SK-N-SH (cell line): ENCODE measurements around the gene PRICKLE2. TPM values are rescaled to one million over a fixed set of nuclear protein-coding genes. Genes with fewer than 3 reads are reported as not detected.

Source experiments
- CTCF ChIA-PET: fragments of 300-600, 350-600 bp; formaldehyde crosslinking; extraction: SDS; loops from one replicate; lab custom pipeline; 2021; lab: Yijun Ruan, JAX
- POLR2A ChIA-PET: fragments of 350-600 bp; sonication (Branson Sonifier 250); formaldehyde crosslinking; extraction: SDS; loops from one replicate; lab custom pipeline; 2020; ENCODE audit warnings: antibody characterized with exemption, inconsistent platforms; lab: Yijun Ruan, JAX
- DNase-seq: peaks from one replicate; pipeline ENCODE4 v3.0.0; 2012
- H2AFZ ChIP-seq: fragments of 200-600 bp; sonication (generic); 2 replicates; pipeline ENCODE4 v1.8.1; 2016; ENCODE audit warnings: antibody characterized with exemption, mild to moderate bottlenecking, low read depth
- H3F3A ChIP-seq: fragments of 200-600 bp; sonication (generic); replicated peaks from 2 replicates; pipeline ENCODE3; 2016; ENCODE audit warnings: antibody characterized with exemption, mild to moderate bottlenecking; ENCODE audit not compliant: insufficient read depth
- H3K27ac ChIP-seq, 2 experiments: fragments of 200-500 bp in 1 of 2; fragments of 200-600 bp in 1 of 2; sonication (Bioruptor generic) in 1 of 2; sonication (generic), shearing (Covaris generic) in 1 of 2; 2 replicates each; pipeline versions ENCODE4 v1.5.1 to v1.6.1; 2014 to 2016; ENCODE audit warnings: low read depth in 2 of 2, inconsistent platforms in 1 of 2, low read length in 1 of 2, mild to moderate bottlenecking in 1 of 2, mixed read lengths in 1 of 2
- H3K27me3 ChIP-seq: fragments of 200-600 bp; sonication (generic), shearing (Covaris generic); 2 replicates; pipeline ENCODE4 v1.6.1; 2016; ENCODE audit warnings: mixed run types; ENCODE audit not compliant: insufficient read depth
- H3K36me3 ChIP-seq, 2 experiments: fragments of 200-500 bp in 1 of 2; fragments of 200-600 bp in 1 of 2; sonication (Bioruptor generic) in 1 of 2; sonication (generic) in 1 of 2; replicated peaks in 1 of 2; 2 replicates each; pipeline versions ENCODE3 to v1.5.1; 2014 to 2016; ENCODE audit warnings: low read length in 1 of 2, mild to moderate bottlenecking in 1 of 2; ENCODE audit not compliant: insufficient read depth in 2 of 2, control insufficient read depth in 1 of 2
- H3K4me1 ChIP-seq, 2 experiments: fragments of 200-500 bp in 1 of 2; fragments of 200-600 bp in 1 of 2; sonication (Bioruptor generic) in 1 of 2; sonication (generic), shearing (Covaris generic) in 1 of 2; 2 replicates each; pipeline versions ENCODE4 v1.5.1 to v1.6.1; 2014 to 2016; ENCODE audit warnings: low read depth in 1 of 2, low read length in 1 of 2, mixed run types in 1 of 2; ENCODE audit not compliant: insufficient read depth in 2 of 2, control insufficient read depth in 1 of 2
- H3K4me2 ChIP-seq: fragments of 200-600 bp; sonication (generic), shearing (Covaris generic); 2 replicates; pipeline ENCODE4 v1.6.1; 2017; ENCODE audit warnings: mixed run types
- H3K4me3 ChIP-seq, 2 experiments: fragments of 200-500 bp in 1 of 2; fragments of 200-600 bp in 1 of 2; sonication (Bioruptor generic) in 1 of 2; sonication (generic), shearing (Covaris generic) in 1 of 2; 2 replicates each; pipeline versions ENCODE4 v1.5.1 to v1.8.1; 2014 to 2016; ENCODE audit warnings: low read depth in 2 of 2, inconsistent platforms in 1 of 2, low read length in 1 of 2, mild to moderate bottlenecking in 1 of 2, mixed read lengths in 1 of 2, moderate library complexity in 1 of 2
- H3K79me2 ChIP-seq: fragments of 200-600 bp; sonication (generic); 2 replicates; pipeline ENCODE4 v1.8.1; 2017; ENCODE audit warnings: mild to moderate bottlenecking; ENCODE audit not compliant: insufficient read depth
- H3K9ac ChIP-seq: fragments of 200-600 bp; sonication (generic); 2 replicates; pipeline ENCODE4 v1.6.1; 2017; ENCODE audit warnings: mixed run types
- H3K9me2 ChIP-seq: fragments of 200-600 bp; sonication (generic); 2 replicates; pipeline ENCODE4 v1.6.1; 2017; ENCODE audit warnings: mixed run types
- H3K9me3 ChIP-seq: fragments of 200-600 bp; sonication (generic); 2 replicates; pipeline ENCODE4 v1.6.1; 2017; ENCODE audit warnings: mixed run types, mild to moderate bottlenecking, moderate library complexity
- H4K20me1 ChIP-seq: fragments of 200-600 bp; sonication (generic); 2 replicates; pipeline ENCODE4 v1.6.1; 2017; ENCODE audit warnings: mild to moderate bottlenecking, mixed run types; ENCODE audit not compliant: insufficient read depth
- EZH2phosphoT487 ChIP-seq: fragments of 200-600 bp; sonication (generic); IDR thresholded peaks from 2 replicates; pipeline ENCODE4 v1.6.1; 2017; ENCODE audit warnings: low read depth, mixed run types, mild to moderate bottlenecking, antibody characterized with exemption, moderate library complexity, borderline replicate concordance
- FOSL2 ChIP-seq: IDR thresholded peaks from 2 replicates; pipeline ENCODE4 v1.4.0; 2012; ENCODE audit warnings: low read depth, mild to moderate bottlenecking, moderate library complexity, borderline replicate concordance
- IRF3 ChIP-seq: fragments of 150-350 bp; IDR thresholded peaks from 2 replicates; pipeline ENCODE4 v1.6.1; 2016; ENCODE audit warnings: mild to moderate bottlenecking, low read depth, low read length
- JUND ChIP-seq: IDR thresholded peaks from 2 replicates; pipeline ENCODE4 v1.4.0; 2012
- MEF2A ChIP-seq: IDR thresholded peaks from 2 replicates; pipeline ENCODE4 v1.4.0; 2012; ENCODE audit warnings: low read depth, borderline replicate concordance
- REST ChIP-seq: IDR thresholded peaks from 2 replicates; pipeline ENCODE4 v1.6.1; 2012; ENCODE audit warnings: mild to moderate bottlenecking, low read depth, low read length, moderate library complexity
- SIN3A ChIP-seq: IDR thresholded peaks from 2 replicates; pipeline ENCODE4 v1.6.1; 2012; ENCODE audit warnings: low read depth, mild to moderate bottlenecking, low read length, moderate library complexity, borderline replicate concordance
- SMC3 ChIP-seq: IDR thresholded peaks from 2 replicates; pipeline ENCODE4 v1.6.1; 2012; ENCODE audit warnings: low read depth, low read length, improper control_type of control experiment
- TAF1 ChIP-seq: IDR thresholded peaks from 2 replicates; pipeline ENCODE4 v1.6.1; 2012; ENCODE audit warnings: low read depth, mild to moderate bottlenecking, low read length, moderate library complexity, borderline replicate concordance
- TCF12 ChIP-seq: IDR thresholded peaks from 2 replicates; pipeline ENCODE4 v1.4.0; 2012
- WGBS: methylation state at CpG from one replicate; pipeline ENCODE4 v1.1.6; 2017; ENCODE audit warnings: low lambda C conversion rate; 5-methylcytosine and 5-hydroxymethylcytosine counted together
- polyA plus RNA-seq, 3 experiments: library from polyadenylated mRNA; depleted of rRNA; stranded (reverse); fragments of >200 nt; gene quantifications; 2 replicates each; pipeline ENCODE4 v1.2.3, GENCODE V29; 2012

The PRICKLE2 gene
- polyA plus RNA-seq, 1 of the 3 experiments (the other 2 are of a cell fraction): 0.67 TPM

GRCh38 chr3:64266983-64267382, 41.7 kb upstream of the PRICKLE2 start:
- CTCF ChIA-PET: interaction anchor here (1.0 to 1.6 kb wide), 2 partner anchors 23 to 41 kb away, joined by 3 to 4 read pairs; no protein-coding TSS in a partner anchor
- H3K9ac ChIP-seq: peak overlapping the region; percentile 59; the same call in 1 of the 2 replicates
- POLR2A ChIA-PET: no interaction called here

More at GRCh38 chr3:64266983-64267382, 41.7 kb upstream of the PRICKLE2 start:
- Histone ChIP-seq H3F3A (peaks cover 37% of the 10 kb centered on the region), H3K27ac (peak overlapping the region; percentile 55 to 84), H2AFZ (peak overlapping the region; percentile 31; the same call in 1 of the 2 replicates), H3K4me3 (no peak overlapping the region; a peak in 1 of 4 replicates), H3K9me2 (no peaks in the 10 kb centered on the region), H3K36me3 (no peaks in the 10 kb centered on the region), H3K27me3 (no peaks in the 10 kb centered on the region), H3K4me2 (peak overlapping the region; percentile 72), H4K20me1 (no peaks in the 10 kb centered on the region), H3K4me1 (peaks cover 19 to 29% of the 10 kb centered on the region in 2 experiments), H3K9me3 (no peaks in the 10 kb centered on the region), H3K79me2 (no peaks in the 10 kb centered on the region)
- DNase-seq: no peak
- 87% methylated on average over 2 of the region's 2 CpGs for WGBS
- TF ChIP-seq IRF3 (no peak), REST (no peak), JUND (no peak), EZH2phosphoT487 (no peak), MEF2A (no peak), SIN3A (no peak), FOSL2 (no peak), TCF12 (no peak), SMC3 (no peak), TAF1 (no peak)
